Loucy (cell line): Measurements from ENCODE around the gene PRDM7.

ENCODE experiments used
- H2AFZ ChIP-seq: fragments of 200-600 bp; sonication (generic); 2 replicates; pipeline ENCODE4 v1.6.0; 2016; ENCODE audit warnings: antibody characterized with exemption, mild to moderate bottlenecking, low read length, moderate library complexity
- H3F3A ChIP-seq: fragments of 200-600 bp; 2 replicates; pipeline ENCODE4 v1.6.0; 2016; ENCODE audit warnings: antibody characterized with exemption, low read depth, mild to moderate bottlenecking
- H3K27me3 ChIP-seq: fragments of 200-600 bp; sonication (generic); 2 replicates; pipeline ENCODE4 v1.6.1; 2014; ENCODE audit warnings: low read length, mild to moderate bottlenecking; ENCODE audit not compliant: insufficient read depth, poor library complexity, severe bottlenecking
- H3K36me3 ChIP-seq: fragments of 200-600 bp; sonication (generic); 2 replicates; pipeline ENCODE4 v1.6.1; 2016; ENCODE audit warnings: low read length; ENCODE audit not compliant: insufficient read depth
- H3K4me1 ChIP-seq: fragments of 200-600 bp; sonication (generic); 2 replicates; pipeline ENCODE4 v1.5.1; 2014; ENCODE audit warnings: low read length, mild to moderate bottlenecking; ENCODE audit not compliant: insufficient read depth, poor library complexity, severe bottlenecking
- H3K4me2 ChIP-seq: fragments of 200-600 bp; sonication (generic); 2 replicates; pipeline ENCODE4 v1.6.0; 2014; ENCODE audit warnings: antibody characterized with exemption, low read length, low read depth, mild to moderate bottlenecking; ENCODE audit not compliant: poor library complexity, severe bottlenecking
- H3K4me3 ChIP-seq: fragments of 200-600 bp; sonication (generic); 2 replicates; pipeline ENCODE4 v1.5.1; 2014; ENCODE audit warnings: low read length, mild to moderate bottlenecking, mixed read lengths; ENCODE audit not compliant: poor library complexity, severe bottlenecking
- H3K79me2 ChIP-seq: fragments of 200-600 bp; sonication (generic); 2 replicates; pipeline ENCODE4 v1.6.1; 2014; ENCODE audit warnings: low read length; ENCODE audit not compliant: insufficient read depth
- H3K9ac ChIP-seq: fragments of 200-600 bp; sonication (generic); 2 replicates; pipeline ENCODE4 v1.6.0; 2014; ENCODE audit warnings: mild to moderate bottlenecking, low read depth, low read length, moderate library complexity; ENCODE audit not compliant: poor library complexity, severe bottlenecking
- H3K9me2 ChIP-seq: fragments of 200-600 bp; sonication (generic); replicated peaks from 2 replicates; pipeline ENCODE4 v1.6.1; 2016; ENCODE audit warnings: low read depth, low read length, mixed read lengths
- H3K9me3 ChIP-seq: fragments of 200-600 bp; sonication (generic); 2 replicates; pipeline ENCODE4 v1.6.1; 2014; ENCODE audit warnings: mild to moderate bottlenecking, antibody characterized with exemption, low read length, low read depth; ENCODE audit not compliant: insufficient read depth
- H4K20me1 ChIP-seq: fragments of 200-600 bp; sonication (generic); 2 replicates; pipeline ENCODE4 v1.6.0; 2014; ENCODE audit warnings: antibody characterized with exemption, low read length, mild to moderate bottlenecking; ENCODE audit not compliant: insufficient read depth, poor library complexity, severe bottlenecking
- EZH2phosphoT487 ChIP-seq: fragments of 200-600 bp; IDR thresholded peaks from 2 replicates; pipeline ENCODE4 v1.6.1; 2018; ENCODE audit warnings: antibody characterized with exemption, mild to moderate bottlenecking, moderate library complexity, borderline replicate concordance
- TF ChIP-seq, protein P1 (sequence below): fragments of 200-600 bp; sonication (generic); conservative IDR thresholded peaks from 2 replicates; pipeline ENCODE4 v1.5.1; 2014; ENCODE audit warnings: mild to moderate bottlenecking, antibody characterized with exemption, low read length

The PRDM7 gene

DNA sequence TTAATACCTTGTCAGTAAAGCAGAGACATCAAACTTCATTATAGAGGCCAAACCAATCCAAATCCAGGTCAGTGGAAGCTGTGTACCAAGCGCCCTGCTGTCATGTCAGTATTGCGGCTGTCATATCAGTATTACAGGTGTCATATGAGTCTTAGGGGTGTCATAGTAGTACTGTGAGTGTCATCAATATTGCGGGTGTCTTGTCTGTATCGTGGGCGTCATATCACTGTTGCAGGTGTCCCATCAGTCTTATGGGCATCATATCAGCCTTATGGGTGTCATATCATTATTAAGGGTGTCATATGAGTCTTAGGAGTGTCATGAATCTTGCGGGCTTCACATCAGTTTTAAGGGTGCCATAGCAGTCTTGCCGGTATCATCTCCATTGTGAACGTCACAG, 6.0 kb upstream of the PRDM7 start:
- H3K36me3 ChIP-seq, result no peaks in the 10 kb centered on the region
- no peaks in the 10 kb centered on the region for H3K9me2 ChIP-seq
- TF ChIP-seq, protein P1, sequence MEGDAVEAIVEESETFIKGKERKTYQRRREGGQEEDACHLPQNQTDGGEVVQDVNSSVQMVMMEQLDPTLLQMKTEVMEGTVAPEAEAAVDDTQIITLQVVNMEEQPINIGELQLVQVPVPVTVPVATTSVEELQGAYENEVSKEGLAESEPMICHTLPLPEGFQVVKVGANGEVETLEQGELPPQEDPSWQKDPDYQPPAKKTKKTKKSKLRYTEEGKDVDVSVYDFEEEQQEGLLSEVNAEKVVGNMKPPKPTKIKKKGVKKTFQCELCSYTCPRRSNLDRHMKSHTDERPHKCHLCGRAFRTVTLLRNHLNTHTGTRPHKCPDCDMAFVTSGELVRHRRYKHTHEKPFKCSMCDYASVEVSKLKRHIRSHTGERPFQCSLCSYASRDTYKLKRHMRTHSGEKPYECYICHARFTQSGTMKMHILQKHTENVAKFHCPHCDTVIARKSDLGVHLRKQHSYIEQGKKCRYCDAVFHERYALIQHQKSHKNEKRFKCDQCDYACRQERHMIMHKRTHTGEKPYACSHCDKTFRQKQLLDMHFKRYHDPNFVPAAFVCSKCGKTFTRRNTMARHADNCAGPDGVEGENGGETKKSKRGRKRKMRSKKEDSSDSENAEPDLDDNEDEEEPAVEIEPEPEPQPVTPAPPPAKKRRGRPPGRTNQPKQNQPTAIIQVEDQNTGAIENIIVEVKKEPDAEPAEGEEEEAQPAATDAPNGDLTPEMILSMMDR, result no peak
- no peak for TF ChIP-seq EZH2phosphoT487
- H2AFZ ChIP-seq, result no peak overlapping the region
- no peaks in the 10 kb centered on the region for H3K79me2 ChIP-seq
- H3K27me3 ChIP-seq, result no peaks in the 10 kb centered on the region
- H3K9me3 ChIP-seq, result no peaks in the 10 kb centered on the region
- no peak overlapping the region for H3K9ac ChIP-seq
- H3K4me1 ChIP-seq, result no peaks in the 10 kb centered on the region
- no peak overlapping the region for H3K4me3 ChIP-seq
- H3F3A ChIP-seq, result no peaks in the 10 kb centered on the region
- no peaks in the 10 kb centered on the region for H4K20me1 ChIP-seq
- H3K4me2 ChIP-seq, result no peak overlapping the region

DNA sequence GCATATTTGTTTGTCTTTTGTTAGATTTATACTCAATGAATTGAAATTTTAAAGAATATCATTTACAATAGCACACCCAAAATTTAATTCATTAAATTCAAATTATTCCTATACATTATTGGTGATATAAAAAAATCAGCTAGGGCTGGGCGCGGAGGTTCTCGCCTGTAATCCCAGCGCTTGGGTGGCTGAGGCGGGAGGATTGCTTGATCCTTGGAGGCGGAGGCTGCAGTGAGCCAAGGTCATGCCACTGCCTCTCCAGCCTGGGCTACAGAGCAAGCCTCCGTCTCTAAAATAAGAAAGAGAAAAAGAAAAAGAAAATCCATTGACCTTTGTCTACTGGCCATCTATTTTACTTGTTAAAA, 4.5 kb upstream of the PRDM7 start:
- Histone ChIP-seq H3K9me3 (no peaks in the 10 kb centered on the region), H2AFZ (no peak overlapping the region), H3K4me2 (peak overlapping the region; percentile 76), H3K9me2 (no peaks in the 10 kb centered on the region), H3K4me1 (peaks cover 5% of the 10 kb centered on the region), H3K36me3 (no peaks in the 10 kb centered on the region), H3K27me3 (no peaks in the 10 kb centered on the region), H3K9ac (no peak overlapping the region), H3F3A (no peaks in the 10 kb centered on the region), H3K4me3 (peak overlapping the region; percentile 72), H4K20me1 (no peaks in the 10 kb centered on the region), H3K79me2 (no peaks in the 10 kb centered on the region)
- TF ChIP-seq EZH2phosphoT487, result no peak
- TF ChIP-seq, protein P1, result no peak

DNA sequence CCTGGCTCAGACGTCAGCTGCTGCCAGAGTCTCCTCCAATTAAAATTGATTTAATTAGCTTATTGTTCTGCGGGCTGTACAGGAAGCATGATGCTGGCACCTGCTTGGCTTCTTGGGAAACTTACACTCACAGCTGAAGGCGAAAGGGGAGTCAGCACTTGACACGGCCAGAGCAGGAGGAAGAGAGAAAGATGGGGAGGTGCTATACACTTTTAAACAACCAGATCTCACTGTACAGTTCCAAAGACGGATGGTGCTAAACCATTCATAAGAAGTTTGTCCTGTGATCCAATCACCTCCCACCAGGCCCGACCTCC, 1.4 kb upstream of the PRDM7 start:
- Histone ChIP-seq H3K79me2 (no peaks in the 10 kb centered on the region), H3K9ac (no peak overlapping the region), H2AFZ (no peak overlapping the region), H3F3A (no peaks in the 10 kb centered on the region), H3K4me2 (peak overlapping the region; percentile 90), H3K36me3 (no peaks in the 10 kb centered on the region), H3K27me3 (no peaks in the 10 kb centered on the region), H3K9me2 (no peaks in the 10 kb centered on the region), H3K9me3 (no peaks in the 10 kb centered on the region), H4K20me1 (no peaks in the 10 kb centered on the region), H3K4me1 (peaks cover 5% of the 10 kb centered on the region), H3K4me3 (no peak overlapping the region)
- no peak for TF ChIP-seq EZH2phosphoT487
- TF ChIP-seq, protein P1, result no peak
